ENCODE results near the gene PDK1. TPM values are rescaled to one million over a fixed set of nuclear protein-coding genes. Genes with fewer than 3 reads are reported as not detected.

PDK1 gene
- total RNA-seq, 1 donor from 2014 or later, result 21.4 TPM

DNA sequence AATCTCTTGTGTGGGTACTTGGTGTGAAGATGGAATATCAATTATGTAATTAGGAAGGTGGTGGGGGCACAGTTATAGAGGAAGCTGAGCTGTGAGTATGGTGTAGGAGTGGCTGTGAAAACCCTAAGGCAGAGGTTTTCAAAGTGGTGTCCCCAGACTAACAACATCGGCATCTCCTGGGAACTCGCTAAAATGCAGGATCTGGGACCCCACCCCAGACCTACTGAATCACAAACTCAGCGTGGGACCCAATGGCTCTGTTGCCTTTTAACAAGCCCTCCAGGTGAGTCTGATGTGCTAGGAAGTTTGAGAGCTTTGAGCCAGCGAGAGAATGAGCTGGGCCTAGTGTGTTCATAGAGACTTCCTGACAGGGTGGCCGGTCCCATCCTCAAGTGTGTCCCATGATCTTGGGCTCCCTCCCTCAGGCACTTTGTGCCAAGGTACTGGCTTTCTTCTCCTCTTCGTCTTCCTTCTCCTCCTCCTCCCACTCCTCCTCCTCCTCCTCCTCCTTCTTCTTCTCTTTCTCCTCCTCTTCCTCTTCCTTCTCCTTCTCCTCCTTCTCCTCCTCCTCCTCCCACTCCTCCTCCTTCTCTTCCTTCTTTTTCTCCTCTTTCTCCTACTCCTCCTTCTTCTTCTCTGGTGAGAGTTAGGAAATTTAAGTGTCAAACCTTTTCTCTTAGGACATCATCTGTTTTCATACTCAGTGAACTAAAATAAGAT is 86.6 kb downstream of the PDK1 start:
- no peak for DNase-seq

DNA sequence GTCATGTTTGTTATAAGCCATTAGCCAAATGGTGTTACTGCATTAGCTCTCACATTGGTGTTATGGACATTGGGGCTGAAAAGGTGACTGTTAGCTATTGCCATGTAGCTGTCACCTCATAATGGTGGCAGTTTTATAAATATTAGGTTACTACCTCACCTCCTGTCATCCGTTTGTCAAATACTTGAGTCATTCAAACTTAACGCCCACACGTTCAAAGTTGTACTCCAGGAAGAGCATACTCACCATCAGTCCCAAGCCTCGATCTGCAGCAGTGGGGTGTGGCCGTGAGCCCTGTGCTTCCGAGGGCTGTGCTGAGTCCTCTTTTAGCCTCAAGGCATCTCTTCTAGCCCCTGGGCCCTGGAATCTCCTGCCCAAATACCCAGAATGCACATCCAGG is 87.3 kb downstream of the PDK1 start:
- DNase-seq, result no peak

DNA sequence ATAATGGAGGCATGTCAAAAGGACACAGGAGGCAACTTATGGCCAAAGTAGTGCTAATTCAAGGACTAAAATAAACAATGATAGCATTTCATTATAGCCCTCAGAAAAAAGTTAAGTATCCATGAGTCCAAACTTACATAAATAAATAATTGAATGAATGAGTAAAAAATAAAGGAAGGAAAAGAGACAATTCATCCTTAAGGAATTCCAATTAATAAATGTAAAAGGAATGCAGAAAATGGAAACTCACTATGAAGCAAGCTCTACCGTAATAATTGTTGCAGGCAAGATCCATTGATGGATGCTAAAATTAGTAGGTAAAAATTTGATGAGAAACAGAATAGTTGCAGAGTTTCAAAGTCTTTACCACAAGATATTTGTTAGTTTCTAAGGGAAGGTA is 91.5 kb downstream of the PDK1 start:
- no peak for DNase-seq

DNA sequence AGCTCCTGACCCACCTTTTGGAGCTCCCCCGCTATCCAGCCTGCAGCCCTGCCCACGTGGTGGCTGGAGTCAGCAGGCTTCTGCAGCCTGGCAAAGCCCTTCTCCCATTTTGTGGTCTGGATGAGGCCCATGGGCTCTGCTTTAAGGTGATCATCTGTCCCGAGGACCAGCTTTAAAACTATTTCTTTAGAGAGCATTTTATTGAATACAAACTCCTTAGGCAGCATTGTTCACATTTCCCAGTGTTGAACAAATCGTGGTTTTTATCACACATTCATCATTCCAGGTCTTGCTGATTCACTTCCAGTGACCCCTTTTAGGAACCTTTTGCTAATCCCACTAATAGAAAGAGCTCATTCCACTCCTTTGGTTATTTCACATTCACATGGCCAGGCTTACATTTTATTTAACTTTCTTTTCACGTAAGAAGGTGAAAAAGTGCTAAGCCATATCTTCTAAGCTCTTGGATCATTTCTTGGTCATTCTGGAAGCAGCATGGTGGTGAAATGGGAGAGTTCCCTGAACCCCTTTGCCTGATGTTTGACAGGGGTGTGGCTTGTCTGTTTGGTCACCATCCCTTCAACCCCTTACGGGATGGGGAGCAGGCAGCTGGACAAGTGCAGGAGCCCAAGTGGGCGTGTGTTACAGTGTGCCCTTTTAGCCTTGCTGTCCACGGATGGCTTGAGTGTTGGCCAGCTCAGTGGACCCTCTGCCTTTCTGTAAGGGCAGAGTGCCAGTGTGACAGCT is 99.4 kb downstream of the PDK1 start:
- no peak for DNase-seq

DNA sequence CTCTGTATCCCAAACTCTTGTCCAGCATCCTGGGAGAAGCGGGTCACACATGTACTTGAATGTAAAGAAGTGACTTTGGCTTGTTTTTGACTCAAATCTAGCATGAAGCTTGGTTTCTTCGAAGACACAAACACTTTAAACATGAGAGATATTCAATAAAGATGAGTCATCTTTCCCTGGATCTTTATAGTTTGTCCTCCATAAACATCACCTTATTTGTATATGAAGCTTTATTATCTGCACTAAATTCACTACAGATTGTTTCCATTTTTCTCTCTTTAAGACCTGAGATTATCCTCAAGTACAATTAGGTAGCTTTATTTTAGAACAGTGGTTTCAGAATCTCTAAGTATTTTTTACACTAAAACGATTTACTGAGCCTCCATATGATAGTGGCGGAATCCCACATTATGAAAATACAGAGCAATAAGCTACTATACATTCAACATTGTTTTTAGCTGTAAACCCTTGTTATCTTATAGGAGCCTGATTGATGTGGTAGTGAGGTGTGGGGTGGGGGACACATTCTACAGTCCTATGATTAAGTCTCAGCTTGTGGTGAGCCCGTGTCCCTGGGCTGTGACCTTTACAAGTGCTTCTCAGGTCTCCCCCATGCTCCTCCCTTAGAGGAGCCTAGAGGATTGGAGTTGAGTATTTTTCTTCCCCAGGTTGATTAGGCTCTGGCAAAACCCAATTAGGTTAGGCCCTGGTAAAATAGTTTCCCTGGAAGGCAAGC is 100.1 kb downstream of the PDK1 start:
- DNase-seq, result no peak

Small RNA genes lying within 50 kb of the gene (small RNA-seq; reads per million reads assigned to genes)
- not detected for gene RF00019 (ENCODE audit: low replicate concordance)

Other genes with a start within 250 kb of the PDK1 start
- 200 TPM for gene ITGA6, start 128.5 kb upstream of the PDK1 start, total RNA-seq
- 11.3 TPM for gene RAPGEF4, start 179.8 kb downstream of the PDK1 start, total RNA-seq

Data from tongue (tissue), 3 donors.